ENCODE measurements around the gene VEZF1. TPM values are rescaled to one million over a fixed set of nuclear protein-coding genes. Genes with fewer than 3 reads are reported as not detected.
A peak's percentile ranks its signal among the peaks of the same experiment; 100 is the strongest.

VEZF1 gene
- total RNA-seq, 1 donor from 2014 or later: 60.8 TPM

- no peak for DNase-seq
These were observed 38.4 kb downstream of the VEZF1 start for GRCh38 chr17:57949649-57950048.

GRCh38 chr17:57948555-57949420, 39.3 kb downstream of the VEZF1 start:
- DNase-seq: no peak

GRCh38 chr17:57948169-57948554, 39.9 kb downstream of the VEZF1 start:
- DNase-seq: no peak

GRCh38 chr17:57947369-57947768, 40.7 kb downstream of the VEZF1 start:
- DNase-seq: no peak

GRCh38 chr17:57946798-57947358, 41.2 kb downstream of the VEZF1 start:
- DNase-seq: peak; percentile 64

GRCh38 chr17:57945996-57946797, 41.9 kb downstream of the VEZF1 start:
- DNase-seq: peak; percentile 56

GRCh38 chr17:57944908-57945307, 43.1 kb downstream of the VEZF1 start:
- DNase-seq: no peak

GRCh38 chr17:57943645-57944044, 44.4 kb downstream of the VEZF1 start:
- peak; percentile 75 for DNase-seq

- no peak for DNase-seq
These were observed 44.9 kb downstream of the VEZF1 start for GRCh38 chr17:57943140-57943539.

GRCh38 chr17:57941384-57942370, 46.4 kb downstream of the VEZF1 start:
- no peak for DNase-seq

- peak; percentile 72 for DNase-seq
These were observed 47.3 kb downstream of the VEZF1 start for GRCh38 chr17:57940653-57941329.

- peak; percentile 69 for DNase-seq
These were observed 47.8 kb downstream of the VEZF1 start for GRCh38 chr17:57940231-57940630.

- DNase-seq: peak; percentile 45
These were observed 48.3 kb downstream of the VEZF1 start for GRCh38 chr17:57939797-57940196.

- DNase-seq: peak; percentile 8
These were observed 50.0 kb downstream of the VEZF1 start for GRCh38 chr17:57938061-57938502.

GRCh38 chr17:57937492-57937891, 50.6 kb downstream of the VEZF1 start:
- no peak for DNase-seq

GRCh38 chr17:57935833-57936807, 51.9 kb downstream of the VEZF1 start:
- peak; percentile 74 for DNase-seq

- DNase-seq: peak; percentile 6
These were observed 56.4 kb downstream of the VEZF1 start for GRCh38 chr17:57931488-57932137.

GRCh38 chr17:57930239-57930638, 57.8 kb downstream of the VEZF1 start:
- peak; percentile 5 for DNase-seq

- peak; percentile 32 for DNase-seq
These were observed 58.7 kb downstream of the VEZF1 start for GRCh38 chr17:57929386-57929785.
